H9 (cell line): ENCODE data around the gene CENPP. TPM values are rescaled to one million over a fixed set of nuclear protein-coding genes. Genes with fewer than 3 reads are reported as not detected.

Experiments
- DNase-seq: peaks from one replicate; pipeline ENCODE4 v3.0.0-alpha.2; 2017
- H2AFZ ChIP-seq: one replicate; pipeline ENCODE4 v1.6.1; 2013; ENCODE audit warnings: mild to moderate bottlenecking, low read length, control low read depth, moderate library complexity
- H2AK5ac ChIP-seq: 2 replicates; pipeline ENCODE4 v1.6.1; 2013; ENCODE audit warnings: low read length, control low read depth, mixed read lengths; ENCODE audit not compliant: insufficient read length
- H2BK120ac ChIP-seq: one replicate; pipeline ENCODE4 v1.6.1; 2013; ENCODE audit warnings: low read depth, mild to moderate bottlenecking, low read length, control low read depth, inconsistent platforms; ENCODE audit not compliant: poor library complexity, severe bottlenecking
- H2BK12ac ChIP-seq: 2 replicates; pipeline ENCODE4 v1.6.1; 2013; ENCODE audit warnings: low read length, control low read depth, mixed read lengths, low read depth; ENCODE audit not compliant: insufficient read length
- H2BK15ac ChIP-seq: 2 replicates; pipeline ENCODE4 v1.6.1; 2013; ENCODE audit warnings: low read depth, low read length, control low read depth
- H2BK20ac ChIP-seq: one replicate; pipeline ENCODE4 v1.6.1; 2013; ENCODE audit warnings: low read depth, mild to moderate bottlenecking, low read length, control low read depth, inconsistent platforms; ENCODE audit not compliant: poor library complexity, severe bottlenecking
- H2BK5ac ChIP-seq: 2 replicates; pipeline ENCODE4 v1.6.1; 2013; ENCODE audit warnings: low read length, control low read depth, mixed read lengths; ENCODE audit not compliant: insufficient read length
- H3K14ac ChIP-seq: 2 replicates; pipeline ENCODE4 v1.6.1; 2013; ENCODE audit warnings: low read length, control low read depth; ENCODE audit not compliant: insufficient read depth
- H3K18ac ChIP-seq: 2 replicates; pipeline ENCODE4 v1.6.1; 2013; ENCODE audit warnings: low read depth, mild to moderate bottlenecking, mixed read lengths, low read length, control low read depth; ENCODE audit not compliant: insufficient read length
- H3K23ac ChIP-seq: 2 replicates; pipeline ENCODE4 v1.6.1; 2013; ENCODE audit warnings: low read length, control low read depth, mixed read lengths, low read depth; ENCODE audit not compliant: insufficient read length
- H3K23me2 ChIP-seq: 2 replicates; pipeline ENCODE4 v1.6.1; 2013; ENCODE audit warnings: low read depth, mild to moderate bottlenecking, mixed read lengths, low read length, control low read depth; ENCODE audit not compliant: insufficient read length, poor library complexity, severe bottlenecking
- H3K27ac ChIP-seq: 2 replicates; pipeline ENCODE4 v1.5.1; 2013; ENCODE audit warnings: low read length, control low read depth, mixed read lengths, low read depth; ENCODE audit not compliant: insufficient read length
- H3K27me3 ChIP-seq: 2 replicates; pipeline ENCODE4 v1.6.1; 2013; ENCODE audit warnings: low read length, control low read depth, inconsistent platforms; ENCODE audit not compliant: insufficient read depth
- H3K4ac ChIP-seq: 2 replicates; pipeline ENCODE4 v1.6.1; 2013; ENCODE audit warnings: low read depth, mild to moderate bottlenecking, control low read depth, inconsistent platforms, low read length, moderate library complexity
- H3K4me1 ChIP-seq: 2 replicates; pipeline ENCODE4 v1.6.1; 2013; ENCODE audit warnings: low read length, control low read depth, inconsistent platforms; ENCODE audit not compliant: insufficient read depth
- H3K4me2 ChIP-seq: 2 replicates; pipeline ENCODE4 v1.6.1; 2013; ENCODE audit warnings: low read length, control low read depth, mixed read lengths; ENCODE audit not compliant: insufficient read length, insufficient read depth
- H3K56ac ChIP-seq: 2 replicates; pipeline ENCODE4 v1.6.1; 2013; ENCODE audit warnings: low read depth, mild to moderate bottlenecking, mixed read lengths, low read length, control low read depth; ENCODE audit not compliant: insufficient read length
- H3K79me1 ChIP-seq: 2 replicates; pipeline ENCODE4 v1.6.1; 2013; ENCODE audit warnings: low read depth, mild to moderate bottlenecking, moderate library complexity, low read length, control low read depth, inconsistent platforms; ENCODE audit not compliant: insufficient read depth, poor library complexity, severe bottlenecking
- H3K79me2 ChIP-seq: 2 replicates; pipeline ENCODE4 v1.6.1; 2013; ENCODE audit warnings: low read length, control low read depth, inconsistent platforms; ENCODE audit not compliant: insufficient read depth
- H3K9ac ChIP-seq: 2 replicates; pipeline ENCODE4 v1.6.1; 2013; ENCODE audit warnings: low read length, control low read depth, mixed read lengths; ENCODE audit not compliant: insufficient read length; ENCODE audit errors: extremely low read depth
- H3K9me3 ChIP-seq: one replicate; pipeline ENCODE4 v1.6.1; 2013; ENCODE audit warnings: low read depth, low read length, inconsistent platforms; ENCODE audit not compliant: control insufficient read depth
- H3T11ph ChIP-seq: one replicate; pipeline ENCODE4 v1.6.1; 2013; ENCODE audit warnings: mild to moderate bottlenecking, low read length, control low read depth, inconsistent platforms
- H4K20me1 ChIP-seq: one replicate; pipeline ENCODE4 v1.6.1; 2013; ENCODE audit not compliant: control insufficient read depth, insufficient read length, insufficient read depth
- H4K5ac ChIP-seq: 2 replicates; pipeline ENCODE4 v1.6.1; 2013; ENCODE audit warnings: low read depth, mild to moderate bottlenecking, mixed read lengths, low read length, control low read depth; ENCODE audit not compliant: insufficient read length
- H4K8ac ChIP-seq: replicated peaks from 2 replicates; pipeline ENCODE4 v1.6.1; 2013; ENCODE audit warnings: low read length, control low read depth, mixed read lengths, low read depth; ENCODE audit not compliant: insufficient read length
- H4K91ac ChIP-seq: 2 replicates; pipeline ENCODE4 v1.6.1; 2013; ENCODE audit warnings: low read depth, mild to moderate bottlenecking, moderate library complexity, mixed read lengths, low read length, control low read depth; ENCODE audit not compliant: insufficient read length
- H3K27ac Mint-ChIP-seq, 3 experiments: 2 replicates in 2 of 3; 3 replicates in 1 of 3; pipeline ENCODE4 v1.8.0; 2020 to 2021; ENCODE audit warnings: mixed read lengths in 3 of 3, mild to moderate bottlenecking in 1 of 3, moderate library complexity in 1 of 3
- H3K27me3 Mint-ChIP-seq: 2 replicates; pipeline ENCODE4 v1.8.0; 2021; ENCODE audit warnings: low read depth, mild to moderate bottlenecking, moderate library complexity, mixed read lengths
- H3K36me3 Mint-ChIP-seq, 3 experiments: 2 replicates in 2 of 3; 3 replicates in 1 of 3; pipeline ENCODE4 v1.8.0; 2020 to 2021; ENCODE audit warnings: low read depth in 3 of 3, mixed read lengths in 3 of 3; ENCODE audit not compliant: insufficient read depth in 1 of 3
- H3K4me1 Mint-ChIP-seq, 2 experiments: 2 replicates each; pipeline ENCODE4 v1.8.0; 2020; ENCODE audit warnings: mixed read lengths in 2 of 2
- H3K4me3 Mint-ChIP-seq, 2 experiments: 2 replicates in 1 of 2; 3 replicates in 1 of 2; pipeline ENCODE4 v1.8.0; 2020 to 2021; ENCODE audit warnings: mild to moderate bottlenecking in 2 of 2, mixed read lengths in 2 of 2, moderate library complexity in 1 of 2
- H3K9me3 Mint-ChIP-seq, 2 experiments: 2 replicates in 1 of 2; 3 replicates in 1 of 2; pipeline ENCODE4 v1.8.0; 2020; ENCODE audit warnings: mild to moderate bottlenecking in 2 of 2, mixed read lengths in 2 of 2, moderate library complexity in 1 of 2
- WGBS: extraction: QIAGEN DNeasy Blood & Tissue Kit; methylation state at CpG from one replicate; pipeline ENCODE4 v1.1.7; 2013; ENCODE audit warnings: missing lambda C conversion rate, low lambda C conversion rate, mixed read lengths; ENCODE audit not compliant: insufficient read length; ENCODE audit errors: extremely low coverage; 5-methylcytosine and 5-hydroxymethylcytosine counted together
- total RNA-seq: library from RNA; stranded (reverse); gene quantifications from 2 replicates; pipeline ENCODE4 v1.2.1, GENCODE V29; 2021
- TF ChIP-seq, protein P1 (sequence below): fragments of 200-600 bp; sonication (generic); conservative IDR thresholded peaks from 3 replicates; pipeline ENCODE4 v1.8.0; 2021; ENCODE audit warnings: antibody characterized with exemption, mild to moderate bottlenecking

Gene CENPP
- total RNA-seq, 1 experiment from 2014 or later, result 9.1 TPM

DNA sequence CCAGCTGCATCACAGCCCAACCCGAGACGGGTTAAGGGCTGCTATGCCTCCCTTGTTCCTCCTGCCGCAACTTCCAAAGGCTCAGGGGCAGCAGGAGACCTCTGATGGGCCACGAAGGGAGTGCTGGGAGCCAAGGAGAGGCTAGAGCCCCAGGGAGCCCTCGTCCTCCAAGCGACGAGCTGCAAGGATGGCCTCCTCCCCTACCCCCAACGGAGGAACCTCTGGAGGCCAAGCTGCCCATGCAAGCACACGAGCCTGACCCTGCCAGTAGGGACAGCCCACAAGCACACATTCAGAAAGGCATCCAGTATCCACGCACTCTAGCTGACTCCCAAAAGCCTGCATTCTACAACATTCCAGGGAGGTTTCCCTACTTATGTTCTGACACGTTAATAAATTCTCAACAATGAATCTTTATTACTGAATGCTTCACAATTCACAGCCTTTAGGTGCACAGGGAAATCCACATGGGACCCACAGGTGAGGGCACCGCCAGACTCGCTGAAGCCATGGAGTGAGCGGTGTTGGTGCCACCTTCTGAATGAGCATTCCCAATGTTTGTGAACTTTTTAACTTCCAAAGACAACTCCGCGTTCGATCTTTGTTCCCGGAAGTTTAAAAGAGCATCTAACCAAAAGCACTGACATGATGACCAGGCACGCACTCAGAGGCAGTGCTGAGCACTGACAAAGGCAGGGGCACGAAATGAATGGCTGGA, 315.5 kb downstream of the CENPP start:
- Histone ChIP-seq H3K14ac (no peak overlapping the region), H3K23me2 (no peaks in the 10 kb centered on the region), H3K18ac (no peak overlapping the region), H3K9ac (no peak overlapping the region), H4K5ac (no peak overlapping the region), H4K8ac (no peak overlapping the region), H3T11ph (no peak overlapping the region), H2BK5ac (no peak overlapping the region), H4K91ac (no peak overlapping the region), H2AK5ac (no peak overlapping the region), H2BK15ac (no peak overlapping the region), H4K20me1 (no peaks in the 10 kb centered on the region), H3K4ac (no peak overlapping the region), H3K23ac (no peak overlapping the region), H2BK20ac (no peak overlapping the region), H2BK12ac (no peak overlapping the region), H3K79me2 (no peaks in the 10 kb centered on the region), H3K27ac (no peak overlapping the region), H3K4me1 (no peaks in the 10 kb centered on the region), H3K4me2 (no peak overlapping the region), H2BK120ac (no peak overlapping the region), H3K56ac (no peak overlapping the region), H2AFZ (no peak overlapping the region), H3K27me3 (no peaks in the 10 kb centered on the region), H3K9me3 (no peaks in the 10 kb centered on the region), H3K79me1 (no peaks in the 10 kb centered on the region)
- TF ChIP-seq, protein P1, sequence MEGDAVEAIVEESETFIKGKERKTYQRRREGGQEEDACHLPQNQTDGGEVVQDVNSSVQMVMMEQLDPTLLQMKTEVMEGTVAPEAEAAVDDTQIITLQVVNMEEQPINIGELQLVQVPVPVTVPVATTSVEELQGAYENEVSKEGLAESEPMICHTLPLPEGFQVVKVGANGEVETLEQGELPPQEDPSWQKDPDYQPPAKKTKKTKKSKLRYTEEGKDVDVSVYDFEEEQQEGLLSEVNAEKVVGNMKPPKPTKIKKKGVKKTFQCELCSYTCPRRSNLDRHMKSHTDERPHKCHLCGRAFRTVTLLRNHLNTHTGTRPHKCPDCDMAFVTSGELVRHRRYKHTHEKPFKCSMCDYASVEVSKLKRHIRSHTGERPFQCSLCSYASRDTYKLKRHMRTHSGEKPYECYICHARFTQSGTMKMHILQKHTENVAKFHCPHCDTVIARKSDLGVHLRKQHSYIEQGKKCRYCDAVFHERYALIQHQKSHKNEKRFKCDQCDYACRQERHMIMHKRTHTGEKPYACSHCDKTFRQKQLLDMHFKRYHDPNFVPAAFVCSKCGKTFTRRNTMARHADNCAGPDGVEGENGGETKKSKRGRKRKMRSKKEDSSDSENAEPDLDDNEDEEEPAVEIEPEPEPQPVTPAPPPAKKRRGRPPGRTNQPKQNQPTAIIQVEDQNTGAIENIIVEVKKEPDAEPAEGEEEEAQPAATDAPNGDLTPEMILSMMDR, result no peak
- H3K27me3 Mint-ChIP-seq, result no peaks in the 10 kb centered on the region
- no peaks in the 10 kb centered on the region for H3K4me1 Mint-ChIP-seq
- peaks cover 12 to 62% (median 35%) of the 10 kb centered on the region in 3 experiments; a peak in 6 of 7 replicates for H3K36me3 Mint-ChIP-seq
- H3K9me3 Mint-ChIP-seq, result no peaks in the 10 kb centered on the region
- peak; percentile 6 for DNase-seq
- no CpG with 5 or more reads among the region's 20 CpGs for WGBS
- H3K27ac Mint-ChIP-seq, result peak overlapping the region in 2 of 3 experiments; percentile 24 to 91; a peak in 4 of 7 replicates
- no peak overlapping the region for H3K4me3 Mint-ChIP-seq
